Endothelial cell of umbilical vein (primary cell): ENCODE results near the gene KRT33B.

ENCODE experiments used
- EZH2 ChIP-seq: IDR thresholded peaks from 2 replicates; pipeline ENCODE4 v1.6.1; 2012; ENCODE audit warnings: borderline replicate concordance, low read depth, mild to moderate bottlenecking, moderate library complexity, low read length, inconsistent platforms; ENCODE audit not compliant: severe bottlenecking
- POLR2A ChIP-seq: IDR thresholded peaks from 2 replicates; pipeline ENCODE4 v1.6.1; 2012; ENCODE audit warnings: low read depth, mild to moderate bottlenecking, control low read depth, low read length
- POLR2AphosphoS5 ChIP-seq: IDR thresholded peaks from 2 replicates; pipeline ENCODE4 v1.6.1; 2012; ENCODE audit warnings: low read depth, mild to moderate bottlenecking, control low read depth, low read length, moderate library complexity; ENCODE audit not compliant: insufficient read depth
- TF ChIP-seq, protein P1 (sequence below), 2 donors: IDR thresholded peaks; 1 replicate in 1 of 2; 2 replicates in 1 of 2; pipeline ENCODE4 v1.5.1; 2011; ENCODE audit warnings: low read length in 2 of 2, mild to moderate bottlenecking in 2 of 2, moderate library complexity in 2 of 2, control low read depth in 1 of 2, inconsistent platforms in 1 of 2, low read depth in 1 of 2; ENCODE audit not compliant: insufficient read depth in 1 of 2; ENCODE audit errors: extremely low read depth in 1 of 2
- TF ChIP-seq, protein P2 (sequence below): IDR thresholded peaks from 2 replicates; pipeline ENCODE4 v1.6.1; 2011; ENCODE audit not compliant: insufficient read depth, insufficient read length

DNA sequence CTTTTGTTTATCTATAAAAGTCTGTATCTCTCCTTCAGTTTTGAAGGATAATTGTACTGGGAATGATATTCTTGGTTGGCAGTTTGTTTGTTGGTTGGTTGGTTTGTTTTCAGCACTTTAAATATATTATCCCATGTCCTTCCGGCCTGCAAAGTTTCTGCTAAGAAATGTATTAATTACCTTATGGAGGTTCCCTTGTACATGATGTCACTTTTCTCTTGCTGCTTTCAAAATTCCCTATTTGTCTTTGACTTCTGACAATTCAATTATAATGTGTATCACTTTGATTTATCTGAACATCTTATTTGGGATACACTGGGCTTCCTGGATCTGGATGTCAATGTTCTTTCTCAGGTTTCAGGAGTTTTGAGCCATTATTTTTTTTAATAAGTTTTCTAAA is 16.6 kb upstream of the KRT33B start:
- TF ChIP-seq, protein P1, sequence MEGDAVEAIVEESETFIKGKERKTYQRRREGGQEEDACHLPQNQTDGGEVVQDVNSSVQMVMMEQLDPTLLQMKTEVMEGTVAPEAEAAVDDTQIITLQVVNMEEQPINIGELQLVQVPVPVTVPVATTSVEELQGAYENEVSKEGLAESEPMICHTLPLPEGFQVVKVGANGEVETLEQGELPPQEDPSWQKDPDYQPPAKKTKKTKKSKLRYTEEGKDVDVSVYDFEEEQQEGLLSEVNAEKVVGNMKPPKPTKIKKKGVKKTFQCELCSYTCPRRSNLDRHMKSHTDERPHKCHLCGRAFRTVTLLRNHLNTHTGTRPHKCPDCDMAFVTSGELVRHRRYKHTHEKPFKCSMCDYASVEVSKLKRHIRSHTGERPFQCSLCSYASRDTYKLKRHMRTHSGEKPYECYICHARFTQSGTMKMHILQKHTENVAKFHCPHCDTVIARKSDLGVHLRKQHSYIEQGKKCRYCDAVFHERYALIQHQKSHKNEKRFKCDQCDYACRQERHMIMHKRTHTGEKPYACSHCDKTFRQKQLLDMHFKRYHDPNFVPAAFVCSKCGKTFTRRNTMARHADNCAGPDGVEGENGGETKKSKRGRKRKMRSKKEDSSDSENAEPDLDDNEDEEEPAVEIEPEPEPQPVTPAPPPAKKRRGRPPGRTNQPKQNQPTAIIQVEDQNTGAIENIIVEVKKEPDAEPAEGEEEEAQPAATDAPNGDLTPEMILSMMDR (IDR thresholded peaks at IDR 0.05; ENCODE audit: extremely low read depth in 1 of 2, insufficient read depth in 1 of 2, low read depth in 1 of 2, low read length in 2 of 2), result no peak
- TF ChIP-seq POLR2A (no peak), POLR2AphosphoS5 (no peak), EZH2 (no peak)
- TF ChIP-seq, protein P2, sequence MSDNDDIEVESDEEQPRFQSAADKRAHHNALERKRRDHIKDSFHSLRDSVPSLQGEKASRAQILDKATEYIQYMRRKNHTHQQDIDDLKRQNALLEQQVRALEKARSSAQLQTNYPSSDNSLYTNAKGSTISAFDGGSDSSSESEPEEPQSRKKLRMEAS, result no peak
